ENCODE data around the gene ANGPTL4.
"Not testable (repeated sequence)": the region's sequence is repeated elsewhere in the genome, so short reads cannot be mapped to it uniquely, and the experiment has no call there.

GRCh38 chr19:8314981-8315640 is 48.8 kb upstream of the ANGPTL4 start:
- not testable (repeated sequence) for TF ChIP-seq CTCF (IDR thresholded peaks at IDR 0.05; ENCODE audit: poor library complexity, severe bottlenecking); POLR2AphosphoS5 (IDR thresholded peaks at IDR 0.05); RAD21 (conservative IDR thresholded peaks at IDR 0.05); EZH2 (IDR thresholded peaks at IDR 0.05; ENCODE audit: borderline replicate concordance, insufficient read depth, low read length, poor library complexity, severe bottlenecking); REST (IDR thresholded peaks at IDR 0.05; ENCODE audit: borderline replicate concordance); EP300 (conservative IDR thresholded peaks at IDR 0.05; ENCODE audit: poor library complexity, severe bottlenecking); SMC3 (conservative IDR thresholded peaks at IDR 0.05; ENCODE audit: poor library complexity)
